Measurements from ENCODE around the gene CCDC88A.
"Not testable (repeated sequence)": the region's sequence is repeated elsewhere in the genome, so short reads cannot be mapped to it uniquely, and the experiment has no call there.

The CCDC88A gene

GRCh38 chr2:55302241-55302640 lies 117.4 kb downstream of the CCDC88A start:
- Histone ChIP-seq H3K4me1 (ENCODE audit: insufficient read depth, low read length) (no peaks in the 10 kb centered on the region), H3K9me3 (ENCODE audit: low read length) (no peaks in the 10 kb centered on the region), H3K27me3 (ENCODE audit: insufficient read depth, low read length) (no peaks in the 10 kb centered on the region), H3K4me3 (ENCODE audit: low read length) (no peak overlapping the region), H2AFZ (ENCODE audit: low read depth, low read length) (no peak overlapping the region), H3K36me3 (ENCODE audit: insufficient read depth, low read length) (peaks cover 60% of the 10 kb centered on the region)

DNA sequence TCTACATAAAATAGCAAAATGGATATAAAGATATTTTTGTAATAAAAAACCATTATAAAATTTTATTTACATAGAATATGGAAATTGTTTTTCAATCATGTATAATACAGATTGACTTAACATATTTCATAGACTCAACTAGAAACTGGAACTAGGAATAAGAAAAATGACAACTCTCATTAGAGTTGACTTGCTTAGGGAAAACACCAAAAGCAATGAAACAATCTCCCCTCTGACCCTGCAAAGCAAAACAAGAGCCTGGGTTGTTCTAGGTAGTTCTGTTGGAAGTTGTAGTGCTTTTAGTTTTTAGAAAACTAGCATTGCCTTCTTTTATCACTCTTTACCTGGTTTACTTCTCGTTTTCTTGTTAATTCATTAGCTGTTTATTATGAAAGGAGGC lies 118.4 kb downstream of the CCDC88A start:
- Histone ChIP-seq H3K27me3 (ENCODE audit: insufficient read depth, low read length) (no peaks in the 10 kb centered on the region), H2AFZ (ENCODE audit: low read depth, low read length) (no peak overlapping the region), H3K9me3 (ENCODE audit: low read length) (no peaks in the 10 kb centered on the region), H3K36me3 (ENCODE audit: insufficient read depth, low read length) (peaks cover 57% of the 10 kb centered on the region), H3K4me3 (ENCODE audit: low read length) (no peak overlapping the region), H3K4me1 (ENCODE audit: insufficient read depth, low read length) (no peaks in the 10 kb centered on the region)

DNA sequence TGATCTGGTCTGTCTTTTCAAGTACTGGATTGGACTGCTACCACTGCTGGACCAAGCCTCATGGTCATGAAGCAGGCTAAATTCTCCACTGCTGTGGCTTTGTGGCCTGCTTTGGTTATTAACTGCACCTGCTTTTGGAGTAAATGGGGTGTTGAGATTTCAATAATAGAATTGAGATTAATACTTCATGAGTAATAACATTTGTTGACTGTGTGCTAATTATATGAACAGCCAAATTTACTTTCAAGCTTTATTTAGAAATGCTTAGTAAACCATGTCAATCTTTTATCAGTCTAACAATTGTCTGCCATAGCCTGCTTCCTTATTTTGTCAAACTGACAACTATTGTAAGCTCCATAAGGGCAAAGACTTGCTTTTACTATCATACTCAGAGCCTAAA lies 123.3 kb downstream of the CCDC88A start:
- peaks cover 61% of the 10 kb centered on the region for H3K36me3 ChIP-seq (ENCODE audit: insufficient read depth, low read length)
- no peaks in the 10 kb centered on the region for H3K4me1 ChIP-seq (ENCODE audit: insufficient read depth, low read length)
- no peaks in the 10 kb centered on the region for H3K9me3 ChIP-seq (ENCODE audit: low read length)
- no peak overlapping the region for H2AFZ ChIP-seq (ENCODE audit: low read depth, low read length)
- H3K4me3 ChIP-seq (ENCODE audit: low read length), result no peak overlapping the region
- no peaks in the 10 kb centered on the region for H3K27me3 ChIP-seq (ENCODE audit: insufficient read depth, low read length)

GRCh38 chr2:55283083-55283482 lies 136.6 kb downstream of the CCDC88A start:
- no peak overlapping the region for H3K4me3 ChIP-seq (ENCODE audit: low read length)
- H3K27me3 ChIP-seq (ENCODE audit: insufficient read depth, low read length), result no peaks in the 10 kb centered on the region
- H3K36me3 ChIP-seq (ENCODE audit: insufficient read depth, low read length), result peaks cover 19% of the 10 kb centered on the region
- no peak overlapping the region for H2AFZ ChIP-seq (ENCODE audit: low read depth, low read length)
- H3K4me1 ChIP-seq (ENCODE audit: insufficient read depth, low read length), result peaks cover 9% of the 10 kb centered on the region
- H3K9me3 ChIP-seq (ENCODE audit: low read length), result peaks cover 6% of the 10 kb centered on the region

DNA sequence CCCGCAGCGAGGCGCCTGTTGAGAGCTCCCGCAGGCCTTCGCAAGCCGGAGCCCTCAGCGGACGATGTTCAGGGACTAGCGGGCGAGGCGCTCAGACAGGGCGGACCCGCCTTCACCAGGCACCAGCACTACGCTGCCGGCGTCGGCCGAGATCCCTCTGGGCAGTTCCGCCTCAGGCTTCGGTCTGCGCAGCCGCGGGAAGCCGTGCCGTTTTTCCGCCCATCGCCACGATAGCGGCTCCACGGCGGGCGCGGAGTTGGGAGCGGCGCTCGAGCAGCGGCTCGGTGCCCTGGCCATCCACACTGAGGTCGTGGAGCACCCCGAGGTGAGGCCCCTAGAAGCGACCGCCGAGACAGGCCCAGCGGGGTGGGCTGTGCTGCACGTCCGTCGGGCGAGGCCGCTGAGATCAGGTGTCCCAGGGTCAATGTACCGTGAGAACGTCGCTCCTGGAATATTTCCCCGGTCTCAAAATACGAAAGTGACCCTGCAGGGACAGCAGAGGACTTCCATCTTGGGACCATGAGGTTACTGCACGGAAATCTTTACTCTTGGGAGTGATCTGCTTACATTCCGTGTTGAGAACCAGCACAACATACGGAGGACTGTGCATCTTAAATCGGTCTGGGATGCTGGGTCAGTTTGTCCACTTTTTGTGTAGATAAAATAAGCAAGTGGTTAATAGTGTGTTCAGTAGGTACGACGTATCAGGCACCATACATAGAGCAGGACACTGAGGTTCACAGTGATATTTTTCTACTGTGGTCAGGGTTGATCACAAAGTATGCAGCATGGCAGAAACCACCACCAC lies 137.3 kb downstream of the CCDC88A start:
- Histone ChIP-seq H3K9me3 (ENCODE audit: low read length) (peaks cover 6% of the 10 kb centered on the region), H3K4me1 (ENCODE audit: insufficient read depth, low read length) (peaks cover 9% of the 10 kb centered on the region), H2AFZ (ENCODE audit: low read depth, low read length) (no peak overlapping the region), H3K27me3 (ENCODE audit: insufficient read depth, low read length) (no peaks in the 10 kb centered on the region), H3K4me3 (ENCODE audit: low read length) (no peak overlapping the region), H3K36me3 (ENCODE audit: insufficient read depth, low read length) (peaks cover 15% of the 10 kb centered on the region)

DNA sequence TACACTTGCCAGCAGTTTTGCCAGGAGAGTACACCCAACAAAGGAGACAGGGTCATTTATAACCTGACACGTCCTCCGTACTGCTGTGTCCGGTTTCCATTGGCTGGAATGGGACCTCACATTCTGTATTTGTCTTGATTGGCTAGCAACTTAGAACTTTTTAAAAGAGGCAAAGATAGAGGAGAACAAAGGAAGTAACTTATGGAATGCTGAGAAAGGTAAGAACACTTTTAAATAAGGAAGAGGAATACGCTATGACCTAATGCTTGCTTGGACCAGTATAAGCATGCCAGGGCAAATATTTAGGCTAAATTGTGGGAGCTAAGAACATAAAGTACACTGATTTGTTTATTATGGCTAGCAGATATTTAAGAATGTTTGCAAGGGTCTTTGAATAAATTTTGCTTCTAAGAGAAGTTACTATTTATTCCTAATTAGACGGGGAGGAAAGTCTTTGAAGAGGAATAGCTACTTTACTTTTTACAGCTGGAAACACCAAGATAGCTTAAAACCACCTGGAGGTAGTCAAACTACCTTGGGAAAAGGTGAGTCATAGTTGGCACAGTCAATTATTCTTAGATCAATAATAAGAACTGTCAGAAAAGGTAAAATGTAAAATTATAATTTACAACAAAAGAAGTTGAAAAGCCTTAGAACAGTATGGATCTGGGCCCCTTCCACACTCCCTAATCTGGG lies 138.7 kb downstream of the CCDC88A start:
- H2AFZ ChIP-seq (ENCODE audit: low read depth, low read length); H3K9me3 ChIP-seq (ENCODE audit: low read length); H3K4me1 ChIP-seq (ENCODE audit: insufficient read depth, low read length); H3K4me3 ChIP-seq (ENCODE audit: low read length); H3K27me3 ChIP-seq (ENCODE audit: insufficient read depth, low read length): not testable (repeated sequence)
- H3K36me3 ChIP-seq (ENCODE audit: insufficient read depth, low read length), result peaks cover 13% of the 10 kb centered on the region

GRCh38 chr2:55279859-55280424 lies 139.7 kb downstream of the CCDC88A start:
- H3K9me3 ChIP-seq (ENCODE audit: low read length); H3K4me3 ChIP-seq (ENCODE audit: low read length); H3K27me3 ChIP-seq (ENCODE audit: insufficient read depth, low read length); H3K4me1 ChIP-seq (ENCODE audit: insufficient read depth, low read length): not testable (repeated sequence)
- peak overlapping the region; percentile 10 for H2AFZ ChIP-seq (ENCODE audit: low read depth, low read length)
- peaks cover 10% of the 10 kb centered on the region for H3K36me3 ChIP-seq (ENCODE audit: insufficient read depth, low read length)

- not testable (repeated sequence) for H3K9me3 ChIP-seq (ENCODE audit: low read length); H3K27me3 ChIP-seq (ENCODE audit: insufficient read depth, low read length); H3K4me1 ChIP-seq (ENCODE audit: insufficient read depth, low read length)
- Histone ChIP-seq H3K36me3 (ENCODE audit: insufficient read depth, low read length) (peaks cover 10% of the 10 kb centered on the region), H3K4me3 (ENCODE audit: low read length) (peak overlapping the region; percentile 25), H2AFZ (ENCODE audit: low read depth, low read length) (peak overlapping the region; percentile 46)
Measured at GRCh38 chr2:55279214-55279835, 140.3 kb downstream of the CCDC88A start.

- no peak overlapping the region for H3K4me3 ChIP-seq (ENCODE audit: low read length)
- peaks cover under 1% of the 10 kb centered on the region for H3K9me3 ChIP-seq (ENCODE audit: low read length)
- peaks cover 5% of the 10 kb centered on the region for H3K36me3 ChIP-seq (ENCODE audit: insufficient read depth, low read length)
- no peak overlapping the region for H2AFZ ChIP-seq (ENCODE audit: low read depth, low read length)
- no peaks in the 10 kb centered on the region for H3K27me3 ChIP-seq (ENCODE audit: insufficient read depth, low read length)
- H3K4me1 ChIP-seq (ENCODE audit: insufficient read depth, low read length), result peaks cover 9% of the 10 kb centered on the region
Measured at GRCh38 chr2:55277310-55277709, 142.3 kb downstream of the CCDC88A start.

DNA sequence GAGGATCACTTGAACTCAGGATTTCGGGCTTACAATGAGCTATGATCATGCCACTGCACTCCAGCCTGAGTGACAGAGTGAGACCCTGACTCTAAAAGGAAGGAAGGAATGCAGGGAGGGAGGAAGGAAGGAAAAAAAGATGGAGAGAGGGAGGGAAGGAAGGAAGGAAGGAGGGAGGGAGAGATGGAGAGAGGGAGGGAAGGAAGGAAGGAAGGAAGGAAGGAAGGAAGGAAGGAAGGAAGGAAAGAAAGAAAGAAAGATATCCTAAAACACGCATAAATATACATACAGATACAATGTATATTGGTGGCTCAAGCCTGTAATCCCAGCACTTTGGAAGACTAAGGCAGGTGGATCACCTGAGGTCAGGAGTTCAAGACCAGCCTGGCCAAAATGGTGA lies 145.3 kb downstream of the CCDC88A start:
- H3K27me3 ChIP-seq (ENCODE audit: insufficient read depth, low read length); H3K4me3 ChIP-seq (ENCODE audit: low read length); H3K4me1 ChIP-seq (ENCODE audit: insufficient read depth, low read length); H3K9me3 ChIP-seq (ENCODE audit: low read length); H3K36me3 ChIP-seq (ENCODE audit: insufficient read depth, low read length); H2AFZ ChIP-seq (ENCODE audit: low read depth, low read length): not testable (repeated sequence)

GRCh38 chr2:55269645-55269990 lies 150.0 kb downstream of the CCDC88A start:
- H3K9me3 ChIP-seq (ENCODE audit: low read length), result no peaks in the 10 kb centered on the region
- peaks cover 10% of the 10 kb centered on the region for H3K4me1 ChIP-seq (ENCODE audit: insufficient read depth, low read length)
- peak overlapping the region; percentile 57 for H3K4me3 ChIP-seq (ENCODE audit: low read length)
- peaks cover 12% of the 10 kb centered on the region for H3K36me3 ChIP-seq (ENCODE audit: insufficient read depth, low read length)
- H3K27me3 ChIP-seq (ENCODE audit: insufficient read depth, low read length), result no peaks in the 10 kb centered on the region
- H2AFZ ChIP-seq (ENCODE audit: low read depth, low read length), result peak overlapping the region; percentile 99

DNA sequence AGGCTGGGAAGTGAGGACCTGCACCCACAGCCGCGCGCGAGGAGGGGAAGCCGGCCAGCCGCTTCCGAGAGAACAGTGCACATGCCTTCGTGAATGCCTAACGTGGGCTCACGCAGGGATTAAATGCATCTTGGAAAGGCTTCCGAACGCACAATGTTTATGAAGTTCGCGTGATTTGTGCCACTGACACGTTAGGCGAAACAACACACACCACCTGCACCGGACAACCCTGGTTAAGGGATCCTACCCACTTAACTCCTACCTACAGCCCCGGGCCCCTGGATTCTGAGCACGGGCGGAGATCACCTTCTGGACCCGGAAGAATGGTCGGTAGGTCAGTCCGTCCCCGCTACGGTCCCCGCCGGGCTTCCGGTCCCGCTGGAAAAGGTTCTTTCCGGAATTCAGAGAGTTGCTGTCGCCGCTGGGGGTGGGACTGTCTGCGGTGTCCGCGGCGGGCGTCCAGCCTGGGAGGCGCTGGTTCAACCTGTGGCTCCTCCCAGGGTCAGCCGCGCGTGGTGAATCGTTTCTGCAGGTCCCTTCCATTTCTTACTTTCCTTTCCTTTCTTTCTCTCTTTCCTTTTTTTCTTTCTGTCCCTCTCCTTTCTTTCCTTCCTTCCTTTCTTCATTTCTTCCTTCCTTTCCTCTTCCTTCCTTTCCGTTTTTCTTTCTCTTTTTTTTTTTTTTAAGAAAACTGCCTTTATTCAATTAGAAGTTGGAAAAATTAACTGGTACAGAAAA lies 150.6 kb downstream of the CCDC88A start, which contains the start of gene MTIF2:
TSS of gene MTIF2 (minus strand) at position 325 of the 738 bp plus-strand sequence. CDS start 5,373 bp downstream, outside the sequence.
- peaks cover 10% of the 10 kb centered on the region for H3K4me1 ChIP-seq (ENCODE audit: insufficient read depth, low read length)
- H3K4me3 ChIP-seq (ENCODE audit: low read length), result peak within 1 kb of the TSS; percentile 57
- H3K27me3 ChIP-seq (ENCODE audit: insufficient read depth, low read length), result no peaks in the 10 kb centered on the region
- H2AFZ ChIP-seq (ENCODE audit: low read depth, low read length), result peak within 1 kb of the TSS; percentile 99
- no peaks in the 10 kb centered on the region for H3K9me3 ChIP-seq (ENCODE audit: low read length)
- peaks cover 17% of the 10 kb centered on the region for H3K36me3 ChIP-seq (ENCODE audit: insufficient read depth, low read length)

Measured in neuron (in vitro differentiated cells).